HepG2 (cell line): ENCODE data around the gene BMERB1. TPM values are rescaled to one million over a fixed set of nuclear protein-coding genes. Genes with fewer than 3 reads are reported as not detected.

Experiments used
- BATF2 ChIP-seq: sonication (generic); formaldehyde crosslinking; IDR thresholded peaks from 2 replicates; pipeline ENCODE4 v1.8.0; 2022; ENCODE audit warnings: mild to moderate bottlenecking, missing genetic modification reagents, moderate library complexity
- DNMT3B ChIP-seq: conservative IDR thresholded peaks from 2 replicates; pipeline ENCODE4 v1.6.1; 2016; ENCODE audit warnings: missing biosample characterization, control low read depth
- GTF2F1 ChIP-seq: fragments of 150-350 bp; IDR thresholded peaks from 2 replicates; pipeline ENCODE4 v1.6.1; 2014; ENCODE audit warnings: low read length
- HMG20B ChIP-seq: conservative IDR thresholded peaks from 2 replicates; pipeline ENCODE4 v1.6.1; 2016; ENCODE audit warnings: missing genetic modification reagents, missing compliant biosample characterization
- HOXA5 ChIP-seq: sonication (generic); formaldehyde crosslinking; IDR thresholded peaks from 2 replicates; pipeline ENCODE4 v1.4.0; 2020; ENCODE audit warnings: missing genetic modification reagents
- MEIS2 ChIP-seq: sonication (generic); formaldehyde crosslinking; IDR thresholded peaks from 2 replicates; pipeline ENCODE4 v1.9.0; 2021; ENCODE audit warnings: mild to moderate bottlenecking, missing genetic modification reagents
- MYPOP ChIP-seq: sonication (generic); formaldehyde crosslinking; IDR thresholded peaks from 2 replicates; pipeline ENCODE4 v1.8.1; 2023; ENCODE audit warnings: mild to moderate bottlenecking, moderate library complexity, missing genetic modification reagents
- NFIB ChIP-seq: sonication (generic); formaldehyde crosslinking; IDR thresholded peaks from 2 replicates; pipeline ENCODE4 v1.9.0; 2021; ENCODE audit warnings: missing genetic modification reagents, mild to moderate bottlenecking, borderline replicate concordance
- POLR2A ChIP-seq, 2 experiments: IDR thresholded peaks; 2 replicates each; pipeline ENCODE4 v1.6.1; 2011; ENCODE audit warnings: low read depth in 2 of 2, low read length in 2 of 2, mild to moderate bottlenecking in 1 of 2, moderate library complexity in 1 of 2; ENCODE audit not compliant: insufficient read depth in 1 of 2
- RORA ChIP-seq: sonication (generic); formaldehyde crosslinking; IDR thresholded peaks from 2 replicates; pipeline ENCODE4 v1.5.0; 2020; ENCODE audit warnings: mild to moderate bottlenecking, missing genetic modification reagents, moderate library complexity
- SAP130 ChIP-seq: IDR thresholded peaks from 2 replicates; pipeline ENCODE4 v1.6.1; 2016; ENCODE audit warnings: low read depth
- SSRP1 ChIP-seq: IDR thresholded peaks from 2 replicates; pipeline ENCODE4 v1.6.1; 2016; ENCODE audit warnings: control low read depth
- TP53 ChIP-seq: sonication (generic); formaldehyde crosslinking; conservative IDR thresholded peaks from 2 replicates; pipeline ENCODE4 v1.4.0; 2020; ENCODE audit warnings: missing genetic modification reagents
- TRAFD1 ChIP-seq: sonication (generic); formaldehyde crosslinking; IDR thresholded peaks from 2 replicates; pipeline ENCODE4 v1.5.1; 2020; ENCODE audit warnings: missing genetic modification reagents, mild to moderate bottlenecking, borderline replicate concordance
- ZBTB33 ChIP-seq: sonication (generic); formaldehyde crosslinking; IDR thresholded peaks from 2 replicates; pipeline ENCODE4 v1.4.0; 2020; ENCODE audit warnings: missing genetic modification reagents
- ZBTB38 ChIP-seq: sonication (generic); formaldehyde crosslinking; IDR thresholded peaks from 2 replicates; pipeline ENCODE4 v1.5.1; 2020; ENCODE audit warnings: mild to moderate bottlenecking, missing genetic modification reagents
- ZFP36 ChIP-seq: fragments of 150-350 bp; IDR thresholded peaks from 2 replicates; pipeline ENCODE4 v1.6.1; 2018; ENCODE audit warnings: borderline replicate concordance, low read length, low read depth; ENCODE audit not compliant: partially characterized antibody
- ZNF24 ChIP-seq: fragments of 450-650 bp; IDR thresholded peaks from 2 replicates; pipeline ENCODE4 v1.6.1; 2017; ENCODE audit warnings: antibody characterized with exemption, mild to moderate bottlenecking
- ZNF326 ChIP-seq: sonication (generic); formaldehyde crosslinking; IDR thresholded peaks from 2 replicates; pipeline ENCODE4 v1.4.0; 2020; ENCODE audit warnings: missing genetic modification reagents, borderline replicate concordance
- ZNF451 ChIP-seq: sonication (generic); formaldehyde crosslinking; IDR thresholded peaks from 2 replicates; pipeline ENCODE4 v1.5.0; 2020; ENCODE audit warnings: mild to moderate bottlenecking, missing genetic modification reagents
- ZZZ3 ChIP-seq: sonication (generic); formaldehyde crosslinking; IDR thresholded peaks from 2 replicates; pipeline ENCODE4 v1.4.0; 2020; ENCODE audit warnings: missing genetic modification reagents, mild to moderate bottlenecking, borderline replicate concordance
- polyA plus RNA-seq, 8 experiments: library from polyadenylated mRNA; depleted of rRNA in 3 of 8; stranded (reverse) in 7 of 8; unstranded in 1 of 8; fragments of >200 nt; fragmentation: Illumina TruSeq in 4 of 8; extraction: Trizol in 4 of 8; gene quantifications; 2 replicates each; pipeline versions ENCODE4 v1.2.1 to v1.2.3, GENCODE V29; 2011 to 2016; ENCODE audit warnings: low read depth in 4 of 8, missing spikeins in 1 of 8, mixed read lengths in 1 of 8; ENCODE audit not compliant: insufficient read depth in 1 of 8
- total RNA-seq, 5 experiments: library from RNA; depleted of rRNA; stranded (reverse); fragments of >200 nt; fragmentation: Illumina TruSeq; extraction: Trizol; gene quantifications; 2 replicates each; pipeline ENCODE4 v1.2.3, GENCODE V29; 2016; ENCODE audit warnings: low read depth in 1 of 5
- TF ChIP-seq, protein P1 (sequence below): IDR thresholded peaks from 2 replicates; pipeline ENCODE4 v1.6.1; 2016; ENCODE audit warnings: control low read depth
- TF ChIP-seq, protein P2 (sequence below): IDR thresholded peaks from 2 replicates; pipeline ENCODE4 v1.6.1; 2012; ENCODE audit warnings: low read length, improper control_type of control experiment

Gene BMERB1
- total and polyA plus RNA-seq, 2 of the 13 experiments (the other 11 are each of a cell fraction or from before 2014, with no cell fraction given), result 1.4 TPM

DNA sequence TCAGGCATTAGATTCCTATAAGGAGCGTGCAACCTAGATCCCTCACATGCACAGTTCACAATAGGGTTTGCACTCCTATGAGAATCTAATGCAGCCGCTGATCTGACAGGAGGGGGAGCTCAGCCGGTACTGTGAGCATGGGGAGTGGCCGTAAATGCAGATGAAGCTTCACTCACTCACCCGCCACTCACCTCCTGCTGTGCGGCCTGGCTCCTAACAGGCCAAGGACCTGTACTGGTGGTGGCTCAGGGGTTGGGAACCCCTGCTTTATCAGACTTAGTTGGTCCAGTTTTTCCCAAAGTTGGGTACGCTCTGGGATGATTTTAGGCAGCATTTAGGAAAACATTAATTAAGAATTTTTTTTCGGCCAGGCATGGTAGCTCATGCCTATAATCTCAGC, 104.8 kb downstream of the BMERB1 start (continued):
- TF ChIP-seq HOXA5, result no peak
- no peak for TF ChIP-seq MYPOP (CRISPR knock-in tag)
- TF ChIP-seq ZNF451, result no peak
- no peak for TF ChIP-seq GTF2F1
- TF ChIP-seq POLR2A (IDR thresholded peaks at IDR 0.05; ENCODE audit: insufficient read depth in 1 of 2, low read depth in 2 of 2, low read length in 2 of 2), result no peak
- TF ChIP-seq NFIB, result no peak
- peak; percentile 51 for TF ChIP-seq SAP130 (CRISPR knock-in tag)
- no peak for TF ChIP-seq TRAFD1 (CRISPR knock-in tag)
- 0 out of 2 replicates have a peak, but pooled peaks have one; percentile 15 for TF ChIP-seq ZBTB33 (CRISPR knock-in tag)
- TF ChIP-seq ZNF24, result no peak
- TF ChIP-seq, protein P1, sequence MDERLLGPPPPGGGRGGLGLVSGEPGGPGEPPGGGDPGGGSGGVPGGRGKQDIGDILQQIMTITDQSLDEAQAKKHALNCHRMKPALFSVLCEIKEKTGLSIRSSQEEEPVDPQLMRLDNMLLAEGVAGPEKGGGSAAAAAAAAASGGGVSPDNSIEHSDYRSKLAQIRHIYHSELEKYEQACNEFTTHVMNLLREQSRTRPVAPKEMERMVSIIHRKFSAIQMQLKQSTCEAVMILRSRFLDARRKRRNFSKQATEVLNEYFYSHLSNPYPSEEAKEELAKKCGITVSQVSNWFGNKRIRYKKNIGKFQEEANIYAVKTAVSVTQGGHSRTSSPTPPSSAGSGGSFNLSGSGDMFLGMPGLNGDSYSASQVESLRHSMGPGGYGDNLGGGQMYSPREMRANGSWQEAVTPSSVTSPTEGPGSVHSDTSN (CRISPR knock-in tag), result 0 out of 2 replicates have a peak, but pooled peaks have one; percentile 15
- TF ChIP-seq BATF2 (CRISPR knock-in tag), result no peak
- TF ChIP-seq, protein P2, sequence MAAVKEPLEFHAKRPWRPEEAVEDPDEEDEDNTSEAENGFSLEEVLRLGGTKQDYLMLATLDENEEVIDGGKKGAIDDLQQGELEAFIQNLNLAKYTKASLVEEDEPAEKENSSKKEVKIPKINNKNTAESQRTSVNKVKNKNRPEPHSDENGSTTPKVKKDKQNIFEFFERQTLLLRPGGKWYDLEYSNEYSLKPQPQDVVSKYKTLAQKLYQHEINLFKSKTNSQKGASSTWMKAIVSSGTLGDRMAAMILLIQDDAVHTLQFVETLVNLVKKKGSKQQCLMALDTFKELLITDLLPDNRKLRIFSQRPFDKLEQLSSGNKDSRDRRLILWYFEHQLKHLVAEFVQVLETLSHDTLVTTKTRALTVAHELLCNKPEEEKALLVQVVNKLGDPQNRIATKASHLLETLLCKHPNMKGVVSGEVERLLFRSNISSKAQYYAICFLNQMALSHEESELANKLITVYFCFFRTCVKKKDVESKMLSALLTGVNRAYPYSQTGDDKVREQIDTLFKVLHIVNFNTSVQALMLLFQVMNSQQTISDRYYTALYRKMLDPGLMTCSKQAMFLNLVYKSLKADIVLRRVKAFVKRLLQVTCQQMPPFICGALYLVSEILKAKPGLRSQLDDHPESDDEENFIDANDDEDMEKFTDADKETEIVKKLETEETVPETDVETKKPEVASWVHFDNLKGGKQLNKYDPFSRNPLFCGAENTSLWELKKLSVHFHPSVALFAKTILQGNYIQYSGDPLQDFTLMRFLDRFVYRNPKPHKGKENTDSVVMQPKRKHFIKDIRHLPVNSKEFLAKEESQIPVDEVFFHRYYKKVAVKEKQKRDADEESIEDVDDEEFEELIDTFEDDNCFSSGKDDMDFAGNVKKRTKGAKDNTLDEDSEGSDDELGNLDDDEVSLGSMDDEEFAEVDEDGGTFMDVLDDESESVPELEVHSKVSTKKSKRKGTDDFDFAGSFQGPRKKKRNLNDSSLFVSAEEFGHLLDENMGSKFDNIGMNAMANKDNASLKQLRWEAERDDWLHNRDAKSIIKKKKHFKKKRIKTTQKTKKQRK, result no peak
- no peak for TF ChIP-seq MEIS2
- no peak for TF ChIP-seq ZNF326 (CRISPR knock-in tag)
- no peak for TF ChIP-seq DNMT3B (CRISPR knock-in tag)
- TF ChIP-seq RORA, result no peak
- no peak for TF ChIP-seq SSRP1 (CRISPR knock-in tag)
- TF ChIP-seq ZFP36, result no peak
- no peak for TF ChIP-seq ZZZ3 (CRISPR knock-in tag)
- TF ChIP-seq HMG20B, result no peak
- peak; percentile 82 for TF ChIP-seq ZBTB38 (CRISPR knock-in tag)
- no peak for TF ChIP-seq TP53 (CRISPR knock-in tag)
